ENCODE results near the gene ZP1. TPM values are rescaled to one million over a fixed set of nuclear protein-coding genes. Genes with fewer than 3 reads are reported as not detected.
A peak's percentile ranks its signal among the peaks of the same experiment; 100 is the strongest.

ZP1 gene
- total and polyA plus RNA-seq, 4 donors, result 0.72 TPM; not detected in 3

DNA sequence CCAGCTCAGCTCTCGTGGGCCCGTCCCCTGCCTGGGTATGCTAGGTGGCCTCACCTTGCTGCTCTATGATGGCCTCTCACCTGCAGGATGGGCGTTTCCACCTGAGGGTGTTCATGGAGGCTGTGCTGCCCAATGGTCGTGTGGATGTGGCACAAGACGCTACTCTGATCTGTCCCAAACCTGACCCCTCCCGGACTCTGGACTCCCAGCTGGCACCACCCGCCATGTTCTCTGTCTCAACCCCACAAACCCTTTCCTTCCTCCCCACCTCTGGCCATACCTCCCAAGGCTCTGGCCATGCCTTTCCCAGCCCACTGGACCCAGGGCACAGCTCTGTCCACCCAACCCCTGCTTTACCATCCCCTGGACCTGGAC, 2.1 kb downstream of the ZP1 start:
- Histone ChIP-seq H3K4me3 (ENCODE audit: low read depth, low read length) (no peak overlapping the region), H3K36me3 (ENCODE audit: control insufficient read depth, insufficient read depth, low read length) (peaks cover 3% of the 10 kb centered on the region), H3K27ac (ENCODE audit: low read depth, low read length) (no peak overlapping the region), H3K9me3 (ENCODE audit: control insufficient read depth, insufficient read depth, low read length) (no peaks in the 10 kb centered on the region), H3K27me3 (ENCODE audit: control insufficient read depth, insufficient read depth, low read length) (no peaks in the 10 kb centered on the region), H3K4me1 (ENCODE audit: control insufficient read depth, insufficient read depth, low read length) (peaks cover 39% of the 10 kb centered on the region)
- 88% methylated on average over 7 of the region's 7 CpGs for WGBS (ENCODE audit: insufficient coverage)
- DNase-seq (ENCODE audit: low read depth in 4 of 6, low spot score in 6 of 6), result no peak

DNA sequence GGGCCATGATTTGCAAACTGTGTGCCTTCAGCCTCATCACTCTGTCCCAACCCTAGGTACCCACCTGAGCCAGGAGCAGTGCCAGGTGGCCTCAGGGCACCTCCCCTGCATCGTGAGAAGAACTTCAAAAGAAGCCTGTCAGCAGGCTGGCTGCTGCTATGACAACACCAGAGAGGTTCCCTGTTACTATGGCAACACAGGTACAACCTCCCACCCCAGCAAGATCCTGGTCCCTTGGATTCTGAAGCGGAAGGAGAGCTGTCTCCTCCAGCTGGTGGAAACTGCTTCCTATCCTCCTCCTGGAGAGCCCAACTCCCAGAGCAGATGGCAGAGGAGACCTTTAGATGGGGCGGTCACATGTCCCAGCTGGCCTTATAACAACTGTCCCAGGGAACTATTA, 2.9 kb downstream of the ZP1 start:
- peaks cover 9% of the 10 kb centered on the region for H3K36me3 ChIP-seq (ENCODE audit: control insufficient read depth, insufficient read depth, low read length)
- peak in 3 of 6 donors; percentile 8 to 84 (median 35) for DNase-seq (ENCODE audit: low read depth in 4 of 6, low spot score in 6 of 6)
- H3K27me3 ChIP-seq (ENCODE audit: control insufficient read depth, insufficient read depth, low read length), result no peaks in the 10 kb centered on the region
- no peak overlapping the region for H3K4me3 ChIP-seq (ENCODE audit: low read depth, low read length)
- H3K4me1 ChIP-seq (ENCODE audit: control insufficient read depth, insufficient read depth, low read length), result peaks cover 41% of the 10 kb centered on the region
- no peak overlapping the region for H3K27ac ChIP-seq (ENCODE audit: low read depth, low read length)
- WGBS (ENCODE audit: insufficient coverage), result 21% methylated on average over 1 of the region's 3 CpGs
- no peaks in the 10 kb centered on the region for H3K9me3 ChIP-seq (ENCODE audit: control insufficient read depth, insufficient read depth, low read length)

DNA sequence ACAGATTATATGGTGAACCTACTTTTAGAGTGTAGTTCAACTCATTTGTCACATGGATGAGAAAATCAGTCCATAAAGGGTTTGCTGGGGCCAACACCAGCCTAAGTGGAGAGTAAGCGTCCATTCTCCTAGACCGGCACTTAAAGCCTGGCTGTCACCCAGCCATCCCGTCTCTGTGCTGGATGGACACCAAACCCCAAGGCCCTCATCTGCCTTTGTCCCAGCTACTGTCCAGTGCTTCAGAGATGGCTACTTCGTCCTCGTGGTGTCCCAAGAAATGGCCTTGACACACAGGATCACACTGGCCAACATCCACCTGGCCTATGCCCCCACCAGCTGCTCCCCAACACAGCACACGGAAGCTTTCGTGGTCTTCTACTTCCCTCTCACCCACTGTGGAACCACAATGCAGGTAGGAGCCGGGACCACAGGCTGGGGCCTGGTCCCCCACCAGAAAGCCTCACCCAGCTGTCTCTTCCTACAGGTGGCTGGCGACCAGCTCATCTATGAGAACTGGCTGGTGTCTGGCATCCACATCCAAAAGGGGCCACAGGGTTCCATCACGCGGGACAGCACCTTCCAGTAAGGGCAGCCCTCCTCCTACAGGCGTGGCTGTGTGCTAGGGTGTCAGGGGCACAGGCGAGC, 3.5 kb downstream of the ZP1 start:
- Histone ChIP-seq H3K4me1 (ENCODE audit: control insufficient read depth, insufficient read depth, low read length) (peaks cover 41% of the 10 kb centered on the region), H3K9me3 (ENCODE audit: control insufficient read depth, insufficient read depth, low read length) (no peaks in the 10 kb centered on the region), H3K4me3 (ENCODE audit: low read depth, low read length) (no peak overlapping the region), H3K27ac (ENCODE audit: low read depth, low read length) (peak overlapping the region; percentile 13), H3K36me3 (ENCODE audit: control insufficient read depth, insufficient read depth, low read length) (peaks cover 12% of the 10 kb centered on the region), H3K27me3 (ENCODE audit: control insufficient read depth, insufficient read depth, low read length) (no peaks in the 10 kb centered on the region)
- no peak for DNase-seq (ENCODE audit: low read depth in 4 of 6, low spot score in 6 of 6)
- 80% methylated on average over 13 of the region's 13 CpGs for WGBS (ENCODE audit: insufficient coverage)

DNA sequence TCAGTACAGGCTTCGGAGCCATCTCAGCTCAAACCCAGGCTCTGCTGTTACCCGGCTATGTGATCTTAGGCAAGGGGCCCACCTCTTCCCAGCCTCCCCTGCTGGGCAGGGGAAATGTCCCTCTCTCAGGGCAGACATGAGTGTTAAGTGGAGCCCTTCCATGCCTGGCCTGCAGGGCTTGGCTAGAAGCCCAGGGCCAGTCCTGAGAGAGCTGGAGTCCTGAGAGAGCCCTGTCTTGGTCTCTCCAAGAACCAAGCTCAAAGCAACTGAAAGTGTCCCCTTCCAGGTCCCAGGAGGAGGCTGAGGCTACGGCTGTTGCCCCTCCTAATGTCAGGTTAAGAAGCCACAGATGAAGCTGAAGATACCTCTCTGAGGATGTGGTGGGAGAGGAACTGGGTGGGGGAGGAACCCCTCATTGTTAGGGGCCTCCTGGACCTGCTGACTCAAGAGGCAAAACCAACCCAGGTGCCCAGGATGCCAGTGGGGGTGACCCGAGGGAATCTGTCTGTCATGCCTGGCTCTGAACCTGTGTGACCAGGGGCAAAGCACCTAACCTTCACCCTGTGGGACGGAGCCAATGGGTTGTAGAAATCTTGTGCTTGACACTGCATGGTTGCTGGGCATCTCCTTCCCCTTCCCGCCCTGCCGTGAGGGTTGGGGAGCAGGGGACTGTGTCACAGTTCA, 4.2 kb downstream of the ZP1 start:
- no peak overlapping the region for H3K4me3 ChIP-seq (ENCODE audit: low read depth, low read length)
- H3K27me3 ChIP-seq (ENCODE audit: control insufficient read depth, insufficient read depth, low read length), result no peaks in the 10 kb centered on the region
- 73% methylated on average over 6 of the region's 7 CpGs for WGBS (ENCODE audit: insufficient coverage)
- no peaks in the 10 kb centered on the region for H3K9me3 ChIP-seq (ENCODE audit: control insufficient read depth, insufficient read depth, low read length)
- H3K36me3 ChIP-seq (ENCODE audit: control insufficient read depth, insufficient read depth, low read length), result peaks cover 14% of the 10 kb centered on the region
- peaks cover 41% of the 10 kb centered on the region for H3K4me1 ChIP-seq (ENCODE audit: control insufficient read depth, insufficient read depth, low read length)
- DNase-seq (ENCODE audit: low read depth in 4 of 6, low spot score in 6 of 6), result peak in 1 of 6 donors; percentile 52
- H3K27ac ChIP-seq (ENCODE audit: low read depth, low read length), result peak overlapping the region; percentile 13

DNA sequence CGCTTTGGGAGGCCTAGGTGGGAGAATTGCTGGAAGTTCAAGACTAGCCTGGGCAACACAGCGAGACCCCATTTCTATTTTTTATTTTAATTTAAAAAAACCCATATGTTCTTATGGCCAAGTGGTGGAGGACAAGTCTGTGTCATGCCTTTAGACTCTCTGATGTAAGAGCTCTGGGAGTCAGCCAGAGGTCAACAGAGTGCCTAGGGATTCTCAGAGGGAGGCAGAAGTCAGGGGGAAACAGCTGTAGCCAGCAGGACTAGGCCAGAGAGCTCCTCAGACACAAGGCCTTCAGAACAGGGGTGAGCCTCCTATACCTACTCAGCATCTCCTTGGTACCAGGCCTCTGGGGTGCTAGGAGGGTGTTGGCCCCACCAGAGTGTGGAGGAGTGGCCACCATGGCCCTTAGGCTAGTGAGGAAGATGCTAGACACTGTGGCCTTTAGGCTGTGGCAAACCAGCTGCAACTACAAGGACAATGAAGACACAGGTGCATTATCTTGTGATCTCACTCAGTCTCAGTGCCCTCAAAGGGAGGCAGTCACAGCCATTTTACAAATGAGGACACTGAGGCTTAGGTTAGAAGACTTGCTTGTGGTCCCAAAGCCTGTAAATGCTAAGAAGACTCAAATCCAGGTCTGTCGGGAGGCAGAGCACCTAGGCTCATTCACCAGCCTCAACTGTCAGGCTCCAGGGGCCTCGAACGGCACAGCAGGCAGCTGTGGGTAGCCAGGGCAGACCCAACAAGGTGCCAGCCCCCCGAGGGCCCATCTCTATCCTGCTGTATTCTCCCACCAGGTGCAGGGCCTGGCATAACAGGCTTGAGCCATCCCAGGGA, 5.0 kb downstream of the ZP1 start:
- peak overlapping the region; percentile 6 for H3K27ac ChIP-seq (ENCODE audit: low read depth, low read length)
- H3K36me3 ChIP-seq (ENCODE audit: control insufficient read depth, insufficient read depth, low read length), result peaks cover 14% of the 10 kb centered on the region
- no peak overlapping the region for H3K4me3 ChIP-seq (ENCODE audit: low read depth, low read length)
- 87% methylated on average over 4 of the region's 6 CpGs for WGBS (ENCODE audit: insufficient coverage)
- H3K4me1 ChIP-seq (ENCODE audit: control insufficient read depth, insufficient read depth, low read length), result peaks cover 36% of the 10 kb centered on the region
- DNase-seq (ENCODE audit: low read depth in 4 of 6, low spot score in 6 of 6), result peak in 1 of 6 donors; percentile 23
- H3K27me3 ChIP-seq (ENCODE audit: control insufficient read depth, insufficient read depth, low read length), result no peaks in the 10 kb centered on the region
- no peaks in the 10 kb centered on the region for H3K9me3 ChIP-seq (ENCODE audit: control insufficient read depth, insufficient read depth, low read length)

DNA sequence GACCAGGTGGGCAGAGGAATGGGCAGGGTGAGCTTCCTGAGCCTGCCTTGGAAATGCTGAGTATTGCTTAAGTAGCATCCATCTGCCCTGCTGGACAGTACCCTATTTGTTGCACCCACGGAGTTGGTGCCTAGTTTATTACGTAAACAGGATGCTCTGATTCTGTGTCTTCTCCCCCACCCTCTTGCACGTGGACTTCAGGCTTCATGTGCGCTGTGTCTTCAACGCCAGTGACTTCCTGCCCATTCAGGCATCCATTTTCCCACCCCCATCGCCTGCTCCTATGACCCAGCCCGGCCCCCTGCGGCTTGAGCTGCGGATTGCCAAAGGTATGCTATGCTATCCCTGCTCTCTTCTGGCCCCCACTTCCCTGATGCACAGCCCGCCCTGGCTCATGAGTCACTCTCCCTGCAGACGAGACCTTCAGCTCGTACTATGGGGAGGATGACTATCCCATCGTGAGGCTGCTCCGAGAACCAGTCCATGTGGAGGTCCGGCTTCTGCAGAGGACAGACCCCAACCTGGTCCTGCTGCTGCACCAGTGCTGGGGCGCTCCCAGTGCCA, 5.7 kb downstream of the ZP1 start:
- Histone ChIP-seq H3K4me1 (ENCODE audit: control insufficient read depth, insufficient read depth, low read length) (peaks cover 32% of the 10 kb centered on the region), H3K9me3 (ENCODE audit: control insufficient read depth, insufficient read depth, low read length) (no peaks in the 10 kb centered on the region), H3K27ac (ENCODE audit: low read depth, low read length) (no peak overlapping the region), H3K27me3 (ENCODE audit: control insufficient read depth, insufficient read depth, low read length) (no peaks in the 10 kb centered on the region), H3K4me3 (ENCODE audit: low read depth, low read length) (no peak overlapping the region), H3K36me3 (ENCODE audit: control insufficient read depth, insufficient read depth, low read length) (peaks cover 14% of the 10 kb centered on the region)
- WGBS (ENCODE audit: insufficient coverage), result 68% methylated on average over 16 of the region's 16 CpGs
- no peak for DNase-seq (ENCODE audit: low read depth in 4 of 6, low spot score in 6 of 6)

DNA sequence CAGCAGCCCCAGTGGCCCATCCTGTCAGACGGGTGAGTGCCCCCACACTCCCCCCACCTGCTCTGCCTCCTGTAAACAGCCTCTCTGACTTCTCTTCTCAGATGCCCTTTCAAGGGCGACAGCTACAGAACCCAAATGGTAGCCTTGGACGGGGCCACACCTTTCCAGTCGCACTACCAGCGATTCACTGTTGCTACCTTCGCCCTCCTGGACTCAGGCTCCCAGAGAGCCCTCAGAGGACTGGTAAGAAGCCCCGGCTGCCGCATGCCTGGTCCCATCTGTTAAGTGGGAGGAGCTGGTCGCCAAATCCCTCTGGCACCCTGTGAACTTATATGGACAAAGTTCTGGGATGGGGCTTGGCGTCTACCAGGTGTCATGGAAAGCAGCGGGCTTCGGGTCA, 6.2 kb downstream of the ZP1 start:
- WGBS (ENCODE audit: insufficient coverage), result 91% methylated on average over 7 of the region's 12 CpGs
- no peak overlapping the region for H3K4me3 ChIP-seq (ENCODE audit: low read depth, low read length)
- H3K27ac ChIP-seq (ENCODE audit: low read depth, low read length), result no peak overlapping the region
- peaks cover 14% of the 10 kb centered on the region for H3K36me3 ChIP-seq (ENCODE audit: control insufficient read depth, insufficient read depth, low read length)
- no peak for DNase-seq (ENCODE audit: low read depth in 4 of 6, low spot score in 6 of 6)
- H3K27me3 ChIP-seq (ENCODE audit: control insufficient read depth, insufficient read depth, low read length), result no peaks in the 10 kb centered on the region
- H3K9me3 ChIP-seq (ENCODE audit: control insufficient read depth, insufficient read depth, low read length), result no peaks in the 10 kb centered on the region
- H3K4me1 ChIP-seq (ENCODE audit: control insufficient read depth, insufficient read depth, low read length), result peaks cover 32% of the 10 kb centered on the region

DNA sequence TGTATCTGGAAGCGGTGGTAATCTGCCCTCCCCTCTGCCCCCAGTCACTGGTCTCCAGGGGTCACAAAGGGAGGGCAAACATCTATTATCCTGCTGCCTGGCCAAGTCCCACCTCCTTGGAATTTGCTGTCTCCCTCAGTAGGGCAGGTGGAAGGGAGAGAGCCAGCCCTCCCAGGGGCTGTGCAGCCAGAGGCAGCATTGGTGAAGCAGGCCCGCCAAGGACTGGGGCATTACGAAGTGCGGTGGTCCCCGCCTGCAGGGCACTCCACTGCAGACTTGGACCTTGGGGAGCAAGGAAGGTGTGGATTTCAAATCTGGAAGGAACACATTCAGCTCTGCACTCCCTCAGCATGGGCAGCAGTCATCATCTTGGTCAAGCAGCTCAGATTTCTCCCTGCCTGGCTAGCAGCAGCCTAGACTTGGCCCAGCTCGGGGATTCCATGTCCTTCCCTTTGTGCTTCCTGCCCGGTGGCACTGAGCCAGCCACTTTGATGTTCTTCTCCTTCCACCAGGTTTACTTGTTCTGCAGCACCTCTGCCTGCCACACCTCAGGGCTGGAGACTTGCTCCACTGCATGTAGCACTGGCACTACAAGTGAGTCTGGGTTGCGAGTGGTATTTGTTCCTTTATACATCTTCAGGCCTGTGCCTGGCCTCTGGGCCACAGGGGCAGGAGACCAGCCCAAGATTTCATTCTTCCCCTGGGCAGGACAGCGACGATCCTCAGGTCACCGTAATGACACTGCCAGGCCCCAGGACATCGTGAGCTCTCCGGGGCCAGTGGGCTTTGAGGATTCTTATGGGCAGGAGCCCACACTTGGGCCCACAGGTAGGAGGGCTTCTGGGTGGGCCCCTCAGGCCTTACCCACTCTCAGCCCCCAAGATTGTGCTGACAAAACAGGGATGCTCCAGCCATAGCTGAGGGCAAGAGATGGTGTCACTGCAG, 7.4 kb downstream of the ZP1 start:
- H3K27me3 ChIP-seq (ENCODE audit: control insufficient read depth, insufficient read depth, low read length), result no peaks in the 10 kb centered on the region
- H3K36me3 ChIP-seq (ENCODE audit: control insufficient read depth, insufficient read depth, low read length), result peaks cover 14% of the 10 kb centered on the region
- no peak overlapping the region for H3K27ac ChIP-seq (ENCODE audit: low read depth, low read length)
- peaks cover 28% of the 10 kb centered on the region for H3K4me1 ChIP-seq (ENCODE audit: control insufficient read depth, insufficient read depth, low read length)
- no peak for DNase-seq (ENCODE audit: low read depth in 4 of 6, low spot score in 6 of 6)
- 99% methylated on average over 12 of the region's 13 CpGs for WGBS (ENCODE audit: insufficient coverage)
- H3K9me3 ChIP-seq (ENCODE audit: control insufficient read depth, insufficient read depth, low read length), result no peaks in the 10 kb centered on the region
- no peak overlapping the region for H3K4me3 ChIP-seq (ENCODE audit: low read depth, low read length)

All from spinal cord (tissue), 10 donors.